ENCODE data around the gene METTL3.

The METTL3 gene

GRCh38 chr14:21455592-21455911, 55.6 kb downstream of the METTL3 start:
- peak overlapping the region; percentile 91 for H3K4me3 ChIP-seq (ENCODE audit: low read length)
- H3K9me3 ChIP-seq (replicated peaks; ENCODE audit: low read length), result no peaks in the 10 kb centered on the region
- H3K36me3 ChIP-seq (ENCODE audit: insufficient read depth, low read length), result peaks cover 8% of the 10 kb centered on the region

GRCh38 chr14:21454843-21455544, 56.1 kb downstream of the METTL3 start:
- Histone ChIP-seq H3K9me3 (replicated peaks; ENCODE audit: low read length) (no peaks in the 10 kb centered on the region), H3K4me3 (ENCODE audit: low read length) (peak overlapping the region; percentile 91), H3K27me3 (ENCODE audit: control insufficient read depth, insufficient read depth, low read length) (no peaks in the 10 kb centered on the region), H3K36me3 (ENCODE audit: insufficient read depth, low read length) (peaks cover 7% of the 10 kb centered on the region), H3K4me2 (ENCODE audit: low read length) (peak overlapping the region; percentile 81), H3K4me1 (ENCODE audit: control insufficient read depth, insufficient read depth, low read length) (peaks cover 20% of the 10 kb centered on the region), H3K9ac (ENCODE audit: low read depth, low read length) (peak overlapping the region; percentile 94)

More at GRCh38 chr14:21455592-21455911, 55.6 kb downstream of the METTL3 start:
- Histone ChIP-seq H3K9ac (ENCODE audit: low read depth, low read length) (peak overlapping the region; percentile 94), H3K27me3 (ENCODE audit: control insufficient read depth, insufficient read depth, low read length) (no peaks in the 10 kb centered on the region), H3K4me1 (ENCODE audit: control insufficient read depth, insufficient read depth, low read length) (peaks cover 15% of the 10 kb centered on the region), H3K4me2 (ENCODE audit: low read length) (peak overlapping the region; percentile 81)

- Histone ChIP-seq H3K36me3 (ENCODE audit: insufficient read depth, low read length) (no peaks in the 10 kb centered on the region), H3K4me1 (ENCODE audit: control insufficient read depth, insufficient read depth, low read length) (peaks cover 20% of the 10 kb centered on the region), H3K27me3 (ENCODE audit: control insufficient read depth, insufficient read depth, low read length) (no peaks in the 10 kb centered on the region), H3K9ac (ENCODE audit: low read depth, low read length) (no peak overlapping the region), H3K4me2 (ENCODE audit: low read length) (no peak overlapping the region), H3K9me3 (replicated peaks; ENCODE audit: low read length) (no peaks in the 10 kb centered on the region), H3K4me3 (ENCODE audit: low read length) (no peak overlapping the region)
Measured at GRCh38 chr14:21449899-21450216, 61.3 kb downstream of the METTL3 start.

Measured in skeletal muscle satellite cell (primary cell).